GM19043 (cell line): ENCODE results near the gene ZCRB1.
A peak's percentile ranks its signal among the peaks of the same experiment; 100 is the strongest.
"Not testable (repeated sequence)": the region's sequence is repeated elsewhere in the genome, so short reads cannot be mapped to it uniquely, and the experiment has no call there.

ENCODE experiments used
- ATAC-seq: cut with Tn5 transposase; IDR thresholded peaks from one replicate; pipeline ENCODE4 v1.9.1; 2021; ENCODE audit warnings: low read depth; ENCODE audit not compliant: unreplicated experiment

Gene ZCRB1

DNA sequence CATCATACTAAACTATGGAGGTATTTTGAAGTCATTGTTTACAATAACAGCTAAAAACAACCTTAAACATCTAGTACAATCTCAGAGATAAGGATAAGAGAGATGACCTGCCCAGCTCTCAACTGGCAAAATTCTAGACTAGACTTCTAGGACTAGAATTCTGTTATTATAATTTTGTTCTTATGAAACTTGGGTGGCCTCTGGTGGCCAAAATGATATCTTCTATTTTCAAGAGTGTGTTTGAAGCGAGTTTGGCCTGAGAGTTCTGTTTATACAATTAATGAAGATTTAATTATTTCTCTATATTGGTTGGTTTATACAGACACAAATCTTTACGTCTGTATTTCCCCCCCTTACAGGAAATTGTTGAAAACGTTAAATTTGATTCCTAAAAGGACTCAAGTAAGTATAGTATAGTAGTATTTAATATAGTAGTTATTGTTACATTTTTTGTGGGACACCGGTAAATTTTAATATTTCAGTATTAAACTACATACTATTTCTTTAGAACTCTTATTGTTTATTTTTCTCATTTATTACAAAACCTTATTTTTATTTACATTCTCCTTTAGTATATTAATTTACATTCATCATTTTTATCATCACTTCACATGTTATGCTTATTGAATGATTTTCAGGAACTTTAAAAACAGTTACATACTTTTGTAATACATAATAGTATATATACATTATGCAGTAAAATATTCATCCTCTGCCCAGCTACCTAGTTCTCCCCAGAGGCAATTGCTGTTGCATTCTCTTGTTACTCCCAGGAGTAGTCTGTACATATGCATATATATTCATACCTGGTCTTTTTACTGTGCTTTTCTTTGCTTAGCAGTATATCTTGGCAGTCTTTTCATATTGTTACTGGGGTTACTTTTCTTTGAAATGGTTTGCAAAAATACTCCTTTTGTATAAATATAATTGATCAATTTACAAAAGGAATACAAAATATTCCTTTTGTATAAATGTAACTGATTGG lies 6.7 kb upstream of the ZCRB1 start:
- peak; percentile 74 for ATAC-seq

DNA sequence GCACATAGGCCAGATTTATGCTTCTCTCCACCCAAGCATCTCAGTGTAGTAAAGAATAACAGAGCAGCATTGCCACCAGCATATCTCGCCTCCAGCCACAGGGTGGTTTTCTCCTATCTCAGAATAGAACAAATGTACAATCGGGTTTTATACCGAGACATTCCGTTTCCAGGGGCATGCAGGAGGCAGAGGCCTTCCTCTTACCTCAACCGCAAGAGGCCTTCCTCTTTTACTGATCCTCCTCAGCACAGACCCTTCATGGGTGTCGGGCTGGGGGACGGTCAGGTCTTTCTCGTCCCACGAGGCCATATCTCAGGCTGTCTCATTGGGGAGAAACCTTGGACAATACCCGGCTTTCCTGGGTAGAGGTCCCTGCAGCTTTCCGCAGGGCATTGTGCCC lies 4.2 kb upstream of the ZCRB1 start:
- not testable (repeated sequence) for ATAC-seq

DNA sequence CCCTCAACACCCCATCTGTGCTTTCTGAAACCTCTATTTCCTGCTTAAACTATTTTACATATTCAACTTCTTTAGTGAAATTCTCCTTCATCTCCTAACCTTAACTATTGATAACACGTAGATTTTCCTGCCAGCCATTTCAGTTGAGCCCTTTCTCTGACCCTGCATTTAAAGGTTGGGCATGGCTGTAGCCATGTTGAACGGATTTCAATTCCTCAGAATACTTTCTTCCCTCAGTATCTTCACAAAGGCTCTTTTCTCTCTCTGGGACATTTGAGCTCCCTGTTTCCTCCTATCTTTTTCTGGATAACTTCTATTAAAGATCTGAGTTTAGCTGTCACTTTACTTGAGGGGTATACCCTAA lies 1.3 kb upstream of the ZCRB1 start:
- ATAC-seq: no peak

DNA sequence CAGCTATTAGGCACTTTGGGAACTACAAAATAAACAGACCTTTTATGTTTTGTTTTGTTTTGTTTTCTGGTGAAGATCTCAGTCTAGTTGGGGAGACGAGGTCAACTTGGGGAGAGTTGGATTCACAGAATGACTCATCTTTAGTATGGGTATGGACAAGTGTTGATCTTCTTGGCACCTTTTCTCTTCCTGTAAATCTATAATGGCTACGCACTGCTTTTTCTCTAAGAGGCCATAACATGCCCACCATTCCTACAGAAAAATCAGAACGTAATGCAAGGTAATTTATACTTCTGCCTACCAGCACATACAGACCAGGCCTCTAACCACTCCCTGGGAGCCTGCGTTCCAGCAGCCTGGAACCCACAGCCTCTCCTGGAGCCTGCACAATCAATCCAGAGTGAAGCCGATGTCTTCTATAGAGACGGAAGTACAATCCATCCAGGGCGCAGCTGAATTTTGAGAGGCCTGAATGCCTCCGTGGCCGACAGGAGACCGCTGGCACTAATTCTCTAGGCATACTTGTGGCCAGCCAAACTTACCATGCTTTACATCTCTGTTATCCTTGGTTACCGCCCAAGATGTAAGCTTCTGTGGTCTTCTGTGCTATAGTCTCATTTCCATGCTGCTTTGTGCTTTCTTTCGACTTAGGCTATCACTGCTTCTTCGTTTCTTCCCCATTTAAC lies 790 bp upstream of the ZCRB1 start:
- peak; percentile 19 for ATAC-seq

DNA sequence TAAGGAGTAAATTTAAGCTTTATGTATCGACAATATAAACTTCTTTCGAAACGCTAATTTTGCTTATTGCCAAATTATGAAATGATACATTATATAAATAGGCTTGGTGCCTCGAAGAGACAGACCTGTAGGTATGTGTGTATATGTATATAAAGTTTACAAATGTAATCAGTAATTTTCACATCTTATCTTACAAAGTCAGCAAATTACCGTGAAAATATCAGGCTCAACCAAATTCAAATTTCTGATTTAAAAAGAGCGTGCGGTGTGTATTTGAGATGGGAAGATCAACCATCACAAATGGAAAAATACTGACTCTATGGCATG lies 605 bp downstream of the ZCRB1 start:
- no peak for ATAC-seq

DNA sequence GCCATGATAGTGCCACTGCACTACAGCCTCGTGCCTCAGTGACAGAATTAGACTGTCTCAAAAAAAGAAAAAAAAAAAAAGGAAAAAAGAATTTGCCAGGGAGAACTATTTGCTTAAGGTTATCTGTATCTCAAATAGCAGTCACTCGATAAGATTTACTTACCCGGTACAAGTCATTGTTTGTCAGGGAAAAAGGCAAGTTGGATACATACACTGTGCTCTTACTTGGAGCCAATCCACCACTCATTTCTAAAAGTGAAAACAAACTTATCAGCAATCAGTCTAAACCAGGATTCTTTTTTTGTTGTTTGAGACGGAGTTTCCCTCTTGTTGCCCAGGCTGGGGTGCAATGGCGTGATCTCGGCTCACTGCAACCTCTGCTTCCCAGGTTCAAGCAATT lies 2.0 kb downstream of the ZCRB1 start:
- no peak for ATAC-seq

DNA sequence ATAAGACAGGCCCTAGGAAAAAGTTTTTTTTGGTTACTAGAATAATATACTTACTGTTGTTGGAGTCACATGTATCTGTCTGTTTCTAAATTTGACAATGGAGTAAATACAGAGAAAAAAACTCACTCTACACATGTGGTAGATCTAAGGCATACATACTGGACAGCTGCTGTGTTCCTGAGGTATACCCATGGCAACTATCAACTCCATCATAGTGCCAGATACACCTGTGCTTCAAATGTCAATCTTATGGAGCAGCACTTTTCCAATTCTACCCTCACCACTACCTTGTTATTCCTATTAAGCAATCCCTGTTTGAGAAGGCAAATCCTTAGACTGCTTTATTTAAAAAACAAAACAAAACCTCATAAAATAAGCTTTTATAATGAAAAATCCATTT lies 3.3 kb downstream of the ZCRB1 start:
- ATAC-seq: no peak

DNA sequence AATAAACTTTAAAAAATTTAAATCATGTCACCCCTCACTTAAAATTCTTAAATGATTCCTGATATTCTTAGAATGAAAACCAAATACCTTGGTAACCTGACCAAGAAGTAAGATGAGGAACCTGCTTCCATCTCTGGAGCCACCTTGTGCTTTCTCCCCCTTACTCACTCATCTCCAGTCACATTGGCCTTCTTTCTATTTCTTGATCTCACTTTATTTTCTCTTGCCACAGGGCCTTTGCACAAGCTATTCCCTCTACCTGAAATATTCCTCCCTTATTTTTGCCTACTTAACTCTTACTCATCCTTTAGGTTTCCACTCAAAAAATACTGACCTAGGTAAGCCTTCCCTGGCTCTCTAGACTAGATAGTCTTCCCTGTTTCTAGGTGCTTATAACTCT lies 5.1 kb downstream of the ZCRB1 start:
- no peak for ATAC-seq

DNA sequence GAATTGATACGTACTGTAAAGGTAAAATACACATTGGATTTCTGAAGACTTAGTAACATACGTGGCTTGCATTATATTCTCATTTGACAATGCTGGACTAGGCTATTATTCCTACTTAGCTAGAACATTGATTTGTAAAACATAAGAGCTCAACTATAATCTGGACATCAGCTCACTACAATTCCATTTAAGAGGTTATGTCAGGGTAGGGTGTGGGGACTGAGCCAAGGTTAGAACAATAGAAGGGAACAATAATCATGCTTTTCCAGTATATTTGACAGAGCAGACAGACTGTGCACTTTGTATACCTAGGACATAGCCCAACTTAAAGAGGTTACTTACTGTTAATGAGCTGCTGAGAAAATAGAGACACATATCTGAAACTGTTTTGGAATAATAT lies 10.8 kb downstream of the ZCRB1 start:
- ATAC-seq: no peak

DNA sequence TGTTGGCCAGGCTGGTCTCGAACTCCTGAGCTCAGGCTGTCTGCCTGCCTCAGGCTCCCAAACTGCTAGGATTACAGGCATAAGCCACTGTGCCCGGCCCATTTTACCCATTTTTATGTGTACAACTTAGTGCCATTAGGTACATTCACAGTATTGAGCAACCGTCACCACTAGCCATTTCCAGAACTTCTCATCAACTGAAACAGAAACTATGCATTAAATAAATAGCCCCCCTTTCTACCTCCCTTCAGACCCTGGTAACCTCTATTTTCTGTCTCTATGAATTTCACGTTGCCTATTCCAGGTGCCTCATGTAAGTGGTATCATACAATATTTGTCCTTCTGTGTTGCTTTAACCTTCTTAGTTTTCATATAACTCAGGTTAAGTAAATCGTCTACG lies 15.9 kb downstream of the ZCRB1 start:
- ATAC-seq: no peak

DNA sequence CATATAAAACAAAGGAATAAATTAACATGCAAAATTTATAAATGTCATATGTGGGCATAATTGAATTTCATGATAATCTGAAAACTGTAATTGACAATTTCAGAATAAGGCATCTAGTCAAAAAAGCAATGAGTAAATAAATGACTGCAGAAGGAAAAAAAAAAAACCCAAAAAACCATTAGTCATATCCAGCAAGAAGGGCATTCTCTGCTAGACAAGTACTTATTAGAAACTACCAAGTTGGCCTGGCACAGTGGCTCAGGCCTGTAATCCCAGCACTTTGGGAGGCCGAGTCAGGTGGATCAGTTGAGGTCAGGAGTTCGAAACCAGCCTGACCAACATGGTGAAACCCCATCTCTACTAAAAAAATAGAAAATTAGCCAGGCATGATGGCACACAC lies 17.5 kb downstream of the ZCRB1 start:
- ATAC-seq: no peak

DNA sequence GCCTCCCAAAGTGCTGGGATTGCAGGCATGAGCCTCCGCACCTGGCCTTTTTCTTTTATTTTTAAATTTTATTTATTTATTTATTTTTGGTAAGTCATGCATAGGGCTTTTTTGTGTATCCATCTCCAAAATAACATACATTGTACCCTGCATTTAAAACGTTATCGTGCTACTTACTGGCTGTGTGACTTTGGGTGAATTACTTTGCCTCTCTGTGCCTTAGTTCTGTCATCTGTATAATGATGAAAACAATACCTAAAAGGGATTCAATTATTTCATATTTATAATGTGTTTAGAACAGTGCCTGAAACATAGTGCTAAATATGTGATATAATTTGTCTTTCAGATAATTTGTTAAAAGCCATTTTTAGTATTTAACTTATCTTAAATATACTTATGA lies 19.6 kb downstream of the ZCRB1 start:
- ATAC-seq: no peak

DNA sequence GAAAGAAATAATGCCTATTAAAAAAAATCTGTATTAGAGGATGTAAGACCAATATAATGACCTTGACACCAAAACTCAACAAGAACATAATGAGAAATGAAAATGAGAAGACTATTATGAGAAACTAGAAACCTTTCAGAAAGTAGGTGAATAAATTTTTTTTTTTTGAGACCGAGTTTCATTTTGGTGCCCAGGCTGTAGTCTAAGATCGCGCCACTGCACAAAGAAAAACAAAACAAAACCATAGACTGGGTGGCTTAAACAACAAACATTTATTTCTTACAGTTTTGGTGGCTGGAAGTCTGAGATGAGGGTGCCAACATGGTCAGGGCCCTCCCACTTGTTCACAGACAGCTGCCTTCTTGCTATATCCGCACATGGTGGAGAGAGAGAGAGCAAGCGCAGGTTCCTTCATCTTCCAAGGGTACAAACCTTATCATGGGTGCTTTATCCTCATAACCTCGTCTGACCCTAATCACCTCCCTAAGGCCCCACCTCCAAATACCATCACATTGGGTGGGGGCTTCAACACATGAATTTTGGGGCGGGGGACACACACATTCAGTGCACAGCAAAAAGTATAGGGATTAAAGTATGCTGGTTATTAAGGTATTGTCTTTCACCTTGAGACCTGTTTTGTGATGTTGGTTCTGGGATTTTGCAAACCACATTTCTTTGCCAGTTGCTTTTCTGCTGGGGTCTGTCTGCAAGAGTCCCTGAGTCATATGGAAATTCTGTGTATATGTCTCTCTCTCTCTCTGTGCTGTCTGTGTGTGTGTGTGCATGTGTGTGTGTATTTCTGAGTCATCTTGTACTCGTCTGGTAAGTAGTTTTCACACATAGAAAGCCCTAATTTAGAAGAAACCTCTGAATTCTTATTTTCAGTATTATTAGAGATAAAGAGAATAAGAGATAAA lies 26.2 kb downstream of the ZCRB1 start:
- peak; percentile 80 for ATAC-seq

DNA sequence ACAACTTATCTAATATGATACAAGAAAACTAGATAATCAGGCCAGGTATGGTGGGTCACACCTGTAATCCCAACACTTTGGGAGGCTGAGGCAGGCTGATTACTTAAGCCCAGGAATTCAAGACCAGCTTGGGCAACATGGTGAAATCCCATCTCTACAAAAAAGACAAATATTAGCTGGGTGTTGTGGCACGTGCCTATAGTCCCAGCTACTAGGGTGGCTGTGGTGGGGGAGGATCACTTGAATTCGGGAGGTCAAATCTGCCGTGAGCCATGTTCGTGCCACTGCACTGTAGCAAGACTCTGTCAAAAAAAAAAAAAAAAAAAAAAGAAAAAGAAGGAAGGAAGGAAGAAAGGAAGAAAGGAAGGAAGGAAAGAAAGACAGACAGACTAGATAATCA lies 27.0 kb downstream of the ZCRB1 start:
- no peak for ATAC-seq

DNA sequence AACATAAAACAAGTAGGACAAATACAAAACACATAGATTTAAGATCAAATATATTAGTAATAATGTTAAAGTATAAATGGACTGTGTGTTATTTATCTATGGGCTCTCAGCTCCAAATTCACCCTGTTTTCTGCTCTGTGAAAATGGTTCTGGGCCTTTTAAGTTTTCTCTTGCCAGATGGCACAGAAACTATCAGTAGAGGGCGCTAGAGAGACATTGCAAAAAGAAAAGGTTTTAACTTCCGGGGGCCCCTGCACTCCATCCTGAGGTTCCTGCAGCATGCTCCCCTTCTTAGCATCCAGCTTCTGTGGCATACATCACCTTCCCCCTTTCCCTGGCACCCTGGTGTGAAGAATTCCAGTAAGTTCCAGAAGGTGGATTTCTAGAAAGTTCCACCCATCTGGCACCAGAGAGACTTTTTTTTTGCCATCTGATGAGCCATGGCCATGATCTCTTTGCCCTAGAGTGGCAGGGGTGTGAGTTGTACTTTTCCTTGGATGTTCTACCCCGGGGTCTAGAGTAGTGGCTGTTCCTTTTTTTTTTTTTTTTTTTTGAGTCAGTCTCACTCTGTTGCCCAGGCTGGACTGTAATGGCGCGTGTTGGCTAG lies 29.3 kb downstream of the ZCRB1 start:
- ATAC-seq: no peak

DNA sequence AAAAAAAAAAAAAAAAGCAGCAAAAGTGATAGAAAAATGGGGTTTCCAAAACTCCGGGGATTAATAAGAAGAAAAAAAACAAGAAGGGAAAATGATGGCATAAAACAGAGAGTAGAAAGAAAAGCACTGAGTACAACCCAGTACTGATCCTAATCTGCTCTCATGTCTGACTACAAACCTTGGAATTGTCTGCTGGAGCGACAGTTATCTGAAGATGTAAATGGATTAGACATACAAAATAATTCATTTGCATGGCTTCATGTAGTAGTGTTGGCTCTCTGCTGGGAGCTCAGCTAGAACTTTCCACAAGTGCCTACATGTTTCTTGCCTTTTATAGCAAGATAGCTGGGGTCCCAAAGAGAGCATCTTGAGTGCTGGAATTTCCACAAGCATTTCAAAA lies 34.2 kb downstream of the ZCRB1 start:
- no peak for ATAC-seq

DNA sequence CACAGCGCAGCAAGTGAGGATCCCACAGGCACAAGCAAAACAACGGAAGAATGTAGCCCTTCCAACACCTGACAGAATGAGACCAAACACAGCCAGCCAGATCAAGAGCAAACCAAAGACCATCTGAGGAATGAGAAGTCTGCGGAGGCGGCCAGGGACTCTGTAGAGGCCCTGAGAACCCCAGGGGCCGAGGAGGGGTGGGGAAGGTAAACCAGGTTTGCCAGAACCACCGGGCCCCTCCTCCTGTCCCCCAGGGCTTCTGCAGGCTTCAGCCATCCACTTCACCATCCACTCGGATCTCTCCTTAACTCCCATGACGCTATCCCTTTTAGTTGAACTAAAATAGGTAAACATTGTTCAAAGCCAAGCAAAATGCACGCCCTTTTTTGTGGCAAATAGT lies 37.4 kb downstream of the ZCRB1 start:
- no peak for ATAC-seq

DNA sequence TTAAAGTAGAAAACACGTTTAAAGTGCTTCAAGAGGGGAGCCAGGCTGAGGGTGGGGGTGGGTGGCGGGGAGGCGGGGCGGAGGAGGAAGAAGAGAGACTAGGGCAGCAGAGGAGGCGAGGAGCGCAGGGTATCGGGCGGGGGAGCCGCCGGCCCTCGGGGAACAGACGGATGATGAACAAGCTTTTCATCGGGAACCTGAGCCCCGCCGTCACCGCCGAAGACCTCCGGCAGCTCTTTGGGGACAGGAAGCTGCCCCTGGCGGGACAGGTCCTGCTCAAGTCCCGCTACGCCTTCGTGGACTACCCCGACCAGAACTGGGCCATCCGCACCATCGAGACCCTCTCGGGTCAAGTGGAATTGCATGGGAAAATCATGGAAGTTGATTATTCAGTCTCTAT lies 39.2 kb downstream of the ZCRB1 start:
- no peak for ATAC-seq

DNA sequence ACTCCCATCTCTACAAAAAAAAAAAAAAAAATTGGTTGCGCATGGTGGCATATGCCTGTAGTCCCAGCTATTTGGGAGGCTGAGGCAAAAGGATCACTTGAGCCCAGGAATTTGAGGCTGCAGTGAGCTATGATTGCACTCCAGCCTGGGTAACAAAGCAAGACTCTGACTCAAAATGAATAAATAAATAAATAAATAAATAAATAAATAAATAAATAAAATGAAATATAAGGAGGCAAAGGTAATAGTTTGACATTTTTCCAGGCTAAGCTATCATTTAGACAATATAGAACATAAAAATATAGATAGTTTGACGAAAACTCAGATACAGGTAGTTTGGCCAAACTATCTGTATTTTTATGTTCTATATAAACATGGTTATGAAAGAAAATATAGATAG lies 40.5 kb downstream of the ZCRB1 start:
- no peak for ATAC-seq

DNA sequence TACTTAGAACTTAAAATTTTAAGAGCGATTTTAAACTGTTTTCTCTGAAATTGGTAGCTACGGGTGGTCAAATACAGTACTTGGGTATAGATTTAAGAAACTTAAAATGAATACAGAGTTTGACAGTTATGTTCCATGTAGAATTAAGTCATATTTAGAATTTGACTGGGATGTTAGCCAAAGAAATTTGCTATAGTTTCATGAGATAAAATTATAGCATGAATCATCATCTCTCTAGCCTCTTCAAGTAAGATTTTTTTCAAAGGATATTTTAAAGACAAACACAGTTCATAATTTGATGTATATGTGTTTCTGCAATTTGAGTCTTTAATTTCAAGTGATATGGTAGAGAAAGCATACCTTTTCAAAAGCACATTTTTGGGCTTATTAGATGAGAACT lies 41.0 kb downstream of the ZCRB1 start:
- ATAC-seq: no peak

DNA sequence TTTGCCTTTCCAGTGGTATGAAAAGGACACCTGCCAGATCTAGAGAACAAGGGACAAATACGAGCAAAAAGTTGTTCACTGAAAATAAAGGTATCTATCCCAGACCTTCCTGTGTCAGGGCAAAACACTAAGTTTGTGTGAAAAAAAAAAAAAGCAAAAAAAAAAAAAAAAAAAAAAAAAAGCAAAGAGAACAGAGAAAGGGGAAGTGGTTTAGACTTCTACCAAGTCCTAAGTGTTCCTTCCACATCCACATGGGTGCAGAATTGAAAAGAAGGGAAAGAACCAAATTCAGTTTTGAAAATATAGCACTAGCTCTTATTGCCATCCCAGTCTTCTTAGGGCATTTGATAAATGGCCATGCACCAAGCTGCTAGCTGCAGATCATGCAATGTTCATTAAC lies 41.7 kb downstream of the ZCRB1 start:
- ATAC-seq: no peak
